ENCODE results near the gene GPR171.

Gene GPR171

DNA sequence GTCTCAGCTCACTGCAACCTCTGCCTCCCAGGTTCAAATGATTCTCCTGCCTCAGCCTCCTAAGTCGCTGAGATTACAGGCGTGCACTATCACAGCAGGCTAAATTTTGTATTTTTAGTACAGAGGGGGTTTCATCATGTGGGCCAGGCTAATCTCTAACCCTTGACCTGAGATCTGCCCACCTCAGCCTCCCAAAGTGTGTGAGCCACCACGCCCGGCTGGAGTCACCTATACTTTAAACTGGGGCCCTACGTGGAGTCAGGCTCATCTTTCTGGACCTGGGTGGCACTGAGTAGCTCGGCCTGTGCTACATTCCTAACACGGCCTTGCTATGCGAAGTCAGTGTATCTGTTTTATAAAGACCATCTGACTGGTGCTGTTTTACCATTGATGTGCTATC lies 5.8 kb downstream of the GPR171 start:
- no peak for DNase-seq (ENCODE audit: low read depth)
- H3K4me3 ChIP-seq (replicated peaks; ENCODE audit: low read depth, low read length): no peak overlapping the region
- TF ChIP-seq, protein P1, sequence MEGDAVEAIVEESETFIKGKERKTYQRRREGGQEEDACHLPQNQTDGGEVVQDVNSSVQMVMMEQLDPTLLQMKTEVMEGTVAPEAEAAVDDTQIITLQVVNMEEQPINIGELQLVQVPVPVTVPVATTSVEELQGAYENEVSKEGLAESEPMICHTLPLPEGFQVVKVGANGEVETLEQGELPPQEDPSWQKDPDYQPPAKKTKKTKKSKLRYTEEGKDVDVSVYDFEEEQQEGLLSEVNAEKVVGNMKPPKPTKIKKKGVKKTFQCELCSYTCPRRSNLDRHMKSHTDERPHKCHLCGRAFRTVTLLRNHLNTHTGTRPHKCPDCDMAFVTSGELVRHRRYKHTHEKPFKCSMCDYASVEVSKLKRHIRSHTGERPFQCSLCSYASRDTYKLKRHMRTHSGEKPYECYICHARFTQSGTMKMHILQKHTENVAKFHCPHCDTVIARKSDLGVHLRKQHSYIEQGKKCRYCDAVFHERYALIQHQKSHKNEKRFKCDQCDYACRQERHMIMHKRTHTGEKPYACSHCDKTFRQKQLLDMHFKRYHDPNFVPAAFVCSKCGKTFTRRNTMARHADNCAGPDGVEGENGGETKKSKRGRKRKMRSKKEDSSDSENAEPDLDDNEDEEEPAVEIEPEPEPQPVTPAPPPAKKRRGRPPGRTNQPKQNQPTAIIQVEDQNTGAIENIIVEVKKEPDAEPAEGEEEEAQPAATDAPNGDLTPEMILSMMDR (IDR thresholded peaks at IDR 0.05; ENCODE audit: low read length, missing control alignments): no peak

DNA sequence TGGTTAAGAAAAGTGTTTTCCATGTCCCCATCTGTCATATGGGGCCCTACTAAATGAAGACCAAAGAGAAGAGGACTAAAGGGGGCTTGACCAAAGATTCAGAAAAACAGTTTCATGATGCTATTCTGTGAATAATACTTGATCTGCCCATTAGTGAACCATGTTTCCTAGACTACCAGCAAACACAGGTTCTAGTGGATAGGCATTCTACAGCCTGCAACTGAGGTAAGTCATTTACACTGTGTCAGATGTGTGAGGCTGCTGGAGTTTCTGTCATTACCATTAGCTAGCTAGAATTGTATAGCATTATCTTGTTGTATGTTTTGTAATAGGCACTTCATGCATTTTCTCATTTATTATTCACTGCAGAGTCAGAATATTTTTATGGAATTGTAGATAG lies 6.6 kb downstream of the GPR171 start:
- H3K4me3 ChIP-seq (replicated peaks; ENCODE audit: low read depth, low read length): no peak overlapping the region
- no peak for DNase-seq (ENCODE audit: low read depth)
- TF ChIP-seq, protein P1 (IDR thresholded peaks at IDR 0.05; ENCODE audit: low read length, missing control alignments): no peak

DNA sequence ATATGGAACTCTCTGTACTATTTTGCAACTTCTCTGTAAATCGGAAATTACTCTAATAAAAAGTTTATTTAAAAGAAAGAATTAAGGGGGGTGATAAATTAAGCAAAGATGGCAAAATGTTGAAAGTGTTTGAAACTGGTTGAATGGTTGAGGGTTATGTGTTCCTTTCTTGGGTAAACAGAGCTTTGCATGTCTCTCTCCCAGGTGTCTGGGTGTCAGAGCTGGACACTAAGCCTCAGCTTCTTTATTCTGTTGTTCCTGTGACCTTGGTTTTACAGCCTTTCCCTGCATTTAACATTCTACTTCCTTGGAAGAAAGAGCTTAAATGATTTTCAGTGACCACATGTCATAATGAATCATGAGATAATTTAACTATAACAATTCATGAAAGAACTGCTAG lies 7.2 kb downstream of the GPR171 start:
- TF ChIP-seq, protein P1 (IDR thresholded peaks at IDR 0.05; ENCODE audit: low read length, missing control alignments): no peak
- DNase-seq (ENCODE audit: low read depth): no peak
- H3K4me3 ChIP-seq (replicated peaks; ENCODE audit: low read depth, low read length): no peak overlapping the region

DNA sequence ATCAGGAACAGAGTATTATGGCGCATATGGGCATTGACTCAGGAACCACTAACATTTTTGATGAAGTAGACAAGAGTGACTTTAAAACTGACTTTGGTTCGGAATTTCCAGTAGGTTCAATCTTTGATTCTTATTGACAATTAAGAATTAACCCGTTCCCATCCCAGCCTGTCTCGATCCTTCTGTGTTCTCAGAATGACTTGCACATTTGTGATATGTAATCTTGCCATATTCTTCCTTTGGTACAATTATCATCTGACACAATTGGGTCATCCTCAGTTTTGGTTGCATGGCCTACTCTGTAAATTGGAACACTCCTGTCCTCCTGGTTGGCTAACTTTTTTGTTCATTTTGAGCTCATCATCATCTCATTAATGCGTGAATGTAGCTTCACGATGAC lies 10.5 kb downstream of the GPR171 start:
- no peak for DNase-seq (ENCODE audit: low read depth)
- no peak overlapping the region for H3K4me3 ChIP-seq (replicated peaks; ENCODE audit: low read depth, low read length)
- TF ChIP-seq, protein P1 (IDR thresholded peaks at IDR 0.05; ENCODE audit: low read length, missing control alignments): no peak

DNA sequence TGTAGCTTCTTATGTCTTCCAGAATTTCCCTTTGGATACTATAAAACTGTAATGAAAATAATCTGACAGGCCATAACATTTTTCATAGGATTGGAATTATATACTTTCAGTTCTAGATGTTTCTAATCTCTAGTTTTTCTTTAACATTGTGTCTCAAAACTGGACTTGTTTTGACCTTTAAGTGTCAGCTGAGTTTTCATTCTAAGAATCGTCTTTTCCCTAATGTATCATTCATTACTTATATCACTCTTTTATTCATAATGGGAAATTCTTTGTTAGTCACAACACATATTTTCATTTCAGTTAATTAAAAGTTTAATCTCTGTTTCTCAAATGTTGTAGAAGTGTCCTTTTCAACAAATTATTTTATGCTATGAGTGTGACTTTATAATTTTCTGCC lies 11.9 kb downstream of the GPR171 start:
- no peak overlapping the region for H3K4me3 ChIP-seq (replicated peaks; ENCODE audit: low read depth, low read length)
- DNase-seq (ENCODE audit: low read depth): no peak
- TF ChIP-seq, protein P1 (IDR thresholded peaks at IDR 0.05; ENCODE audit: low read length, missing control alignments): no peak

DNA sequence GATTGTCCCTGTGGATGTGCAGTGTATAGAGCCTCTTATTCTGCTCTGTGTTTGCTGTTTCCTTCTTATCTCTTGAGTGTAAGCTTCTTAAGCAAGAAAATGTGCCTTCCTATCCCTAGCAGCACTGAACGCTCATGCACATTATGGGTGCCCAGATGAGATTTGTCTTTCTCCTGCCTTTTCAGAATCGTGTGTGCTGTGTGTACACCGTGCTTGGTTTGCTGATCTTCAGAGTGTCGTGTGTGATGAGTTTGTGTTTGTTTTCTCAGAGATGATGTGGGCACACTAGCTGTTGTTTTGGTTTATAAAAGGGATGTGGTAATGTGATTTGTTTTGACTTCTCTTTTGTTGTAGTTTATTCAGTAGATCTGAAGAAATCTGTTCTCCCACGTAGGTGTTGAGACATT lies 19.7 kb downstream of the GPR171 start:
- no peak for DNase-seq (ENCODE audit: low read depth)
- no peak overlapping the region for H3K4me3 ChIP-seq (replicated peaks; ENCODE audit: low read depth, low read length)
- TF ChIP-seq, protein P1 (IDR thresholded peaks at IDR 0.05; ENCODE audit: low read length, missing control alignments): no peak

DNA sequence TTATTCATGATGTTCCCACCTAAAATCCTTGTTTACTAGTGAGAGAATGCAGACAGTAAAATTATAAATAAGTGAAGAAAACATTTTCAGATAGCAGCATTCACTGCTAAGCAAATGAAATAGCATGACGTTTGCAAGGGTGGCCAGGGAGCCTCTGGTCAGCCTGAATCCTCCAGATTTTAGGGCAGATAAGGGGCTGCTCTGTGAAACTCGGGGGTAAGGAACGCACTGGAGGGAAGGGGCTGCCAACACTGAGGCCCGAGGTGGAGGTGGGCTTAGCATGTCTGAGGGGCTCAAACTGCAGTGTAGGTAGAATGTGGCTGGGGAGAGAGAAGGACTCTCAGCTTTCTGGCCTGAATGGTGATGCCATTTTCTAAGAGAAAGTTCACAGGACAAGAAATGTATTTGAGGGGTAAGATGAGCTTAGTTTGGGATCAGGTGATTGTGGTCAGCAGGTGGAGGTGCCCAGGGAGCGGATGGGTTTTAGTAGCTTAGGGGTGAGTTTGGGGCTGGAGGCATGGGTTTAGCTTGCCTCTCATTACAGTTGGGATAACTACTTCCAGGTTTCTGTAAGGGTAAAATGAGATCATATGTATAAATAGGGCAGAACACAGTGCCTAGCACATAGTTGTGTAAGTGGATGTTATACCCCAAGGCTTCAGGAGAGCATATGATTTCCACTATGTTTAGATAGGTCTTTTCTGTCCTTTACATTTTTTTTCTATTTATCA lies 20.5 kb downstream of the GPR171 start:
- no peak overlapping the region for H3K4me3 ChIP-seq (replicated peaks; ENCODE audit: low read depth, low read length)
- DNase-seq (ENCODE audit: low read depth): no peak

More for the DNA sequence above, 20.5 kb downstream of the GPR171 start:
- TF ChIP-seq, protein P1 (IDR thresholded peaks at IDR 0.05; ENCODE audit: low read length, missing control alignments): no peak

All from fibroblast of pulmonary artery (primary cell).